NCI-H2227 (cell line): Measurements from ENCODE around the gene WFDC10A.
"Not testable (repeated sequence)": the region's sequence is repeated elsewhere in the genome, so short reads cannot be mapped to it uniquely, and the experiment has no call there.

ENCODE experiments used
- DNase-seq: peaks from one replicate; lab custom pipeline; 2025; ENCODE audit not compliant: unreplicated experiment; lab: John Stamatoyannopoulos, UW

WFDC10A gene

GRCh38 chr20:45647441-45648050 is 18.0 kb downstream of the WFDC10A start:
- no peak for DNase-seq

GRCh38 chr20:45649312-45649863 is 19.8 kb downstream of the WFDC10A start:
- DNase-seq = no peak

- DNase-seq = not testable (repeated sequence)
These were observed 22.2 kb downstream of the WFDC10A start for GRCh38 chr20:45651726-45652125.

GRCh38 chr20:45657038-45657437 is 27.5 kb downstream of the WFDC10A start:
- not testable (repeated sequence) for DNase-seq

GRCh38 chr20:45670139-45670538 is 40.6 kb downstream of the WFDC10A start, which contains the start of gene WFDC11:
WFDC11 (minus strand) TSS chr20:45670239; CDS start chr20:45650600, 19,639 bp downstream.
- no peak for DNase-seq

GRCh38 chr20:45672765-45673164 is 43.2 kb downstream of the WFDC10A start:
- DNase-seq = no peak

GRCh38 chr20:45679650-45680049 is 50.1 kb downstream of the WFDC10A start:
- no peak for DNase-seq
